Activated B cell treated with CpG ODN at 0.5 μM for 24 hours (primary cell): ENCODE results near the gene IL20. TPM values are rescaled to one million over a fixed set of nuclear protein-coding genes. Genes with fewer than 3 reads are reported as not detected.
A peak's percentile ranks its signal among the peaks of the same experiment; 100 is the strongest.

Experiments
- ATAC-seq: fragments of 200-7000 bp; cut with Tn5 transposase; one replicate; pipeline ENCODE4 v1.10.0; 2021; ENCODE audit warnings: low read depth, mild to moderate bottlenecking, moderate library complexity
- CTCF ChIA-PET: fragments of 350-600 bp; sonication (Branson Sonifier 250); formaldehyde crosslinking; loops from one replicate; lab custom pipeline; 2021; ENCODE audit warnings: antibody characterized with exemption; lab: Charles Lee
- POLR2A ChIA-PET: fragments of 350-600 bp; sonication (Branson Sonifier 250); formaldehyde crosslinking; loops from one replicate; lab custom pipeline; 2021; ENCODE audit warnings: antibody characterized with exemption; lab: Charles Lee
- DNase-seq: peaks from one replicate; pipeline ENCODE4 v3.0.0; 2022
- H3K27ac Mint-ChIP-seq: one replicate; pipeline ENCODE4 v1.8.0; 2020; ENCODE audit warnings: mixed read lengths
- H3K27me3 Mint-ChIP-seq: one replicate; pipeline ENCODE4 v1.8.0; 2021; ENCODE audit warnings: mixed read lengths
- H3K36me3 Mint-ChIP-seq: one replicate; pipeline ENCODE4 v1.8.0; 2021; ENCODE audit warnings: low read depth, mixed read lengths
- H3K4me1 Mint-ChIP-seq: one replicate; pipeline ENCODE4 v1.8.0; 2021; ENCODE audit warnings: mixed read lengths
- H3K4me3 Mint-ChIP-seq: one replicate; pipeline ENCODE4 v1.8.0; 2020; ENCODE audit warnings: mild to moderate bottlenecking, mixed read lengths
- H3K9me3 Mint-ChIP-seq: one replicate; pipeline ENCODE4 v1.8.0; 2020; ENCODE audit warnings: mixed read lengths
- intact Hi-C: fragments of 100-400 bp; cut with micrococcal nuclease; formaldehyde crosslinking; loops from one replicate; pipeline ENCODE4 v1.15.1; 2024
- total RNA-seq: library from RNA; stranded (reverse); gene quantifications from 2 replicates; pipeline ENCODE4 v1.2.3, GENCODE V29; 2022
- TF ChIP-seq, protein P1 (sequence below): fragments of 200-600 bp; IDR thresholded peaks from one replicate; pipeline ENCODE4 v1.8.0; 2022; ENCODE audit warnings: antibody characterized with exemption, mild to moderate bottlenecking

Gene IL20, protein sequence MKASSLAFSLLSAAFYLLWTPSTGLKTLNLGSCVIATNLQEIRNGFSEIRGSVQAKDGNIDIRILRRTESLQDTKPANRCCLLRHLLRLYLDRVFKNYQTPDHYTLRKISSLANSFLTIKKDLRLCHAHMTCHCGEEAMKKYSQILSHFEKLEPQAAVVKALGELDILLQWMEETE
- total RNA-seq = not detected in 2 replicates

DNA sequence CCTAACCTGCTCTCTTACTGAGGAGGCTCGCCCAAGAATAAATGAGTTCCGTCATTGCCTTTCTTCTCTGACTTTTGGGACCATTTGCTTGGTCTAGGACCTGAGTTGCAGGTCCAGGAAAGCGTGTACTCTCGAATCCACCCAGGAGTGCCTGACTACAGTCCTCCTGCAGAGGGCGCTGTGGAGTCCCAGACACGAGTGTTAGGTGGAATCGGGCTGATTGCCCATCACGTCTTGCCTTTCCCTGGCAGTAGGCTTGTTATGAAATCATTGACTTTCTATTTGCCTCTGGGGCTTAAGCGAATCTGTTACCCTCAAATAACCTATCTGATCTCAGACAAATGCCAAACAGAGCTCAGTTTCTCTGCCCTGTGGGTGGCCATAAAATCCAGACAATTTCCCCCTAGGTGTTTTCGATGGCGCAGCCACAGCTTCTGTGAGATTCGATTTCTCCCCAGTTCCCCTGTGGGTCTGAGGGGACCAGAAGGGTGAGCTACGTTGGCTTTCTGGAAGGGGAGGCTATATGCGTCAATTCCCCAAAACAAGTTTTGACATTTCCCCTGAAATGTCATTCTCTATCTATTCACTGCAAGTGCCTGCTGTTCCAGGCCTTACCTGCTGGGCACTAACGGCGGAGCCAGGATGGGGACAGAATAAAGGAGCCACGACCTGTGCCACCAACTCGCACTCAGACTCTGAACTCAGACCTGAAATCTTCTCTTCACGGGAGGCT lies at the start of gene IL20:
IL20 (plus strand) TSS at position 685 of the 733 bp plus-strand sequence. CDS start 230 bp downstream, outside the sequence.
- intact Hi-C loops = loop anchor here (1.0 to 10.0 kb wide), 5 partner anchors 46 to 131 kb away; no protein-coding TSS in a partner anchor
- Mint-ChIP-seq H3K36me3 (no peaks in the 10 kb centered on the region), H3K27me3 (peaks cover 26% of the 10 kb centered on the region), H3K4me3 (no peak within 1 kb of the TSS), H3K9me3 (no peaks in the 10 kb centered on the region), H3K27ac (no peak within 1 kb of the TSS), H3K4me1 (peaks cover 6% of the 10 kb centered on the region)
- ATAC-seq (peak; percentile 90), DNase-seq (peak; percentile 72)
- CTCF ChIA-PET = interaction anchor here (0.6 to 5.6 kb wide), 12 partner anchors 9 to 135 kb away, joined by 3 to 47 read pairs (median 5); no protein-coding TSS in a partner anchor
- TF ChIP-seq, protein P1, sequence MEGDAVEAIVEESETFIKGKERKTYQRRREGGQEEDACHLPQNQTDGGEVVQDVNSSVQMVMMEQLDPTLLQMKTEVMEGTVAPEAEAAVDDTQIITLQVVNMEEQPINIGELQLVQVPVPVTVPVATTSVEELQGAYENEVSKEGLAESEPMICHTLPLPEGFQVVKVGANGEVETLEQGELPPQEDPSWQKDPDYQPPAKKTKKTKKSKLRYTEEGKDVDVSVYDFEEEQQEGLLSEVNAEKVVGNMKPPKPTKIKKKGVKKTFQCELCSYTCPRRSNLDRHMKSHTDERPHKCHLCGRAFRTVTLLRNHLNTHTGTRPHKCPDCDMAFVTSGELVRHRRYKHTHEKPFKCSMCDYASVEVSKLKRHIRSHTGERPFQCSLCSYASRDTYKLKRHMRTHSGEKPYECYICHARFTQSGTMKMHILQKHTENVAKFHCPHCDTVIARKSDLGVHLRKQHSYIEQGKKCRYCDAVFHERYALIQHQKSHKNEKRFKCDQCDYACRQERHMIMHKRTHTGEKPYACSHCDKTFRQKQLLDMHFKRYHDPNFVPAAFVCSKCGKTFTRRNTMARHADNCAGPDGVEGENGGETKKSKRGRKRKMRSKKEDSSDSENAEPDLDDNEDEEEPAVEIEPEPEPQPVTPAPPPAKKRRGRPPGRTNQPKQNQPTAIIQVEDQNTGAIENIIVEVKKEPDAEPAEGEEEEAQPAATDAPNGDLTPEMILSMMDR = peak; percentile 43
- POLR2A ChIA-PET = no interaction called here

GRCh38 chr1:206816390-206817287 lies 48.8 kb upstream of the IL20 start:
- ATAC-seq (peak; percentile 33), DNase-seq (no peak)
- H3K27me3 Mint-ChIP-seq = no peaks in the 10 kb centered on the region
- H3K9me3 Mint-ChIP-seq = peaks cover 4% of the 10 kb centered on the region
- H3K27ac Mint-ChIP-seq = peak overlapping the region; percentile 78
- H3K4me1 Mint-ChIP-seq = peaks cover 50% of the 10 kb centered on the region
- H3K36me3 Mint-ChIP-seq = no peaks in the 10 kb centered on the region
- TF ChIP-seq, protein P1 = no peak
- CTCF ChIA-PET = interaction anchor here (0.6 to 1.5 kb wide), 7 partner anchors 13 to 186 kb away, joined by 3 to 6 read pairs (median 3); no protein-coding TSS in a partner anchor
- intact Hi-C loops = loop anchor here (2.0 to 10.0 kb wide), 3 partner anchors 16 to 48 kb away; partner anchors contain the start of gene IL20
- H3K4me3 Mint-ChIP-seq = no peak overlapping the region
- POLR2A ChIA-PET = interaction anchor here (0.6 to 1.2 kb wide), 2 partner anchors 24 to 92 kb away, joined by 3 to 5 read pairs; no protein-coding TSS in a partner anchor

GRCh38 chr1:206821493-206821892 lies 43.9 kb upstream of the IL20 start:
- ChIA-PET POLR2A (no interaction called here), CTCF (no interaction called here)
- intact Hi-C loops = loop anchor here (10.0 kb wide), 1 partner anchor 1157 kb away; no protein-coding TSS in a partner anchor
- Mint-ChIP-seq H3K4me3 (no peak overlapping the region), H3K36me3 (no peaks in the 10 kb centered on the region), H3K9me3 (peaks cover 3% of the 10 kb centered on the region), H3K27me3 (no peaks in the 10 kb centered on the region), H3K4me1 (peaks cover 38% of the 10 kb centered on the region), H3K27ac (no peak overlapping the region)
- DNase-seq (no peak), ATAC-seq (no peak)
- TF ChIP-seq, protein P1 = no peak

DNA sequence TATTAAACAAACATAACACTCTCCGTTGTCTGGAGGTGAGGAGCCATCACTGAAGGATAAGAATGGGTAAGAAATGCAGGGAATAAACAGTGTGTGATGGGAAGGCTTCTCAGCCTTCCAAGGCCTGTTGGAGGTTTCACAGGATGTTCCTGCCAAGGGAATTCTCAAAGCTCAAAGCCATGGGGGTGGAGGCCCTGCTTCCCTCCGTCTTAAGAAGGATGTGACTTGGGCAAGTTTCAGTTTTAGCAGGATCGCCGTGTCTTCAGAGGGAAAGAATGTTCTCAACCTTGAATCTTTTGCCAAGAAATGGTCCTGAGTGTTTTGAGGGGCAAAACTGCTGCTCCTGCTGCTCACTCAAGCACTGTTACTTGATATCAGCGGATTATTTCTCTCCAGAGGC lies 41.7 kb upstream of the IL20 start:
- POLR2A ChIA-PET = no interaction called here
- H3K36me3 Mint-ChIP-seq = no peaks in the 10 kb centered on the region
- TF ChIP-seq, protein P1 = no peak
- intact Hi-C loops = loop anchor here (10.0 kb wide), 1 partner anchor 1159 kb away; no protein-coding TSS in a partner anchor
- no peaks in the 10 kb centered on the region for H3K27me3 Mint-ChIP-seq
- H3K9me3 Mint-ChIP-seq = no peaks in the 10 kb centered on the region
- no peak overlapping the region for H3K27ac Mint-ChIP-seq
- DNase-seq (no peak), ATAC-seq (no peak)
- no peak overlapping the region for H3K4me3 Mint-ChIP-seq
- peaks cover 38% of the 10 kb centered on the region for H3K4me1 Mint-ChIP-seq
- CTCF ChIA-PET = interaction anchor here (1.9 kb wide), 1 partner anchor 89 kb away, joined by 5 read pairs; no protein-coding TSS in a partner anchor
